Psoas muscle (tissue), 8 donors: ENCODE results near the gene PLEKHA3. TPM values are rescaled to one million over a fixed set of nuclear protein-coding genes. Genes with fewer than 3 reads are reported as not detected.
A peak's percentile ranks its signal among the peaks of the same experiment; 100 is the strongest.

Experiments
- ATAC-seq, 4 donors: fragments of 200-7000 bp; cut with Tn5 transposase; one replicate each; pipeline ENCODE4 v1.9.1; 2020; ENCODE audit warnings: moderate library complexity in 3 of 4, mild to moderate bottlenecking in 2 of 4
- DNase-seq, 2 donors: peaks; one replicate each; pipeline ENCODE4 v3.0.0-alpha.2; 2020
- H3K27ac ChIP-seq: fragments of 200-600 bp; one replicate; pipeline ENCODE4 v1.8.0; 2022
- H3K27me3 ChIP-seq, 3 donors: fragments of 200-600 bp in 1 of 3; one replicate each; pipeline versions ENCODE4 v1.6.1 to v1.8.0; 2013 to 2022; ENCODE audit warnings: low read length in 2 of 3, mild to moderate bottlenecking in 2 of 3, moderate library complexity in 1 of 3; ENCODE audit not compliant: insufficient read depth in 3 of 3
- H3K36me3 ChIP-seq, 2 donors: fragments of 200-600 bp in 1 of 2; one replicate each; pipeline versions ENCODE4 v1.6.1 to v1.8.0; 2013 to 2022; ENCODE audit warnings: low read depth in 1 of 2, mild to moderate bottlenecking in 1 of 2, moderate library complexity in 1 of 2; ENCODE audit not compliant: insufficient read depth in 1 of 2
- H3K4me1 ChIP-seq: fragments of 200-600 bp; one replicate; pipeline ENCODE4 v1.8.0; 2022
- H3K4me3 ChIP-seq: fragments of 200-600 bp; one replicate; pipeline ENCODE4 v1.8.0; 2022; ENCODE audit warnings: mild to moderate bottlenecking
- H3K9me3 ChIP-seq: fragments of 200-600 bp; one replicate; pipeline ENCODE4 v1.8.0; 2022
- WGBS, 3 donors: extraction: QIAGEN DNeasy Blood & Tissue Kit; methylation state at CpG; one replicate each; pipeline versions ENCODE4 v1.1.6 to v1.1.7; 2013; 5-methylcytosine and 5-hydroxymethylcytosine counted together
- intact Hi-C, 2 donors: fragments of 100-400 bp; cut with DNase I; formaldehyde crosslinking; loops; one replicate each; pipeline versions ENCODE4 v1.11.0 to v1.14.2; 2022
- polyA plus RNA-seq, 3 donors: library from polyadenylated mRNA; stranded (reverse); fragments of 200-250 nt; gene quantifications; one replicate each; pipeline ENCODE4 v1.2.3, GENCODE V29; 2013
- total RNA-seq, 4 donors: library from RNA; stranded (reverse); fragmentation: NEBNext Ultra II Directional in 2 of 4; extraction: Animal tissue kit (Norgen Biotek cat#: 25700) in 2 of 4; gene quantifications; one replicate each; pipeline versions ENCODE4 v1.2.1 to v1.2.4, GENCODE V29; 2021 to 2023
- TF ChIP-seq, protein P1 (sequence below): fragments of 200-600 bp; IDR thresholded peaks from one replicate; pipeline ENCODE4 v1.8.0; 2022; ENCODE audit warnings: antibody characterized with exemption
- donor health status: healthy with polysubstance abuse.
- donor health status: DM: no; HTN: no; CAD: no; lungs with moderate emphysema.
- donor health status: Bipolar disorder and iron deficiency.
- donor health status: healthy.
- donor health status: DM: yes; HTN: yes; CAD: no.
- donor health status: DM: no; HTN: no; CAD: no.
- donor health status: DM: no; HTN: no; CAD: no.
- donor health status: DM: yes; HTN: yes; CAD: no.

PLEKHA3 gene
- total and polyA plus RNA-seq, 7 donors = 4.0 to 22.5 (median 13.5) TPM

- no peaks in the 10 kb centered on the region for H3K27me3 ChIP-seq
- DNase-seq (no peak), ATAC-seq (peak in 2 of 4 donors; percentile 36 to 53)
- intact Hi-C loops = no loop called here
- no peaks in the 10 kb centered on the region for H3K9me3 ChIP-seq
- no peak overlapping the region for H3K4me3 ChIP-seq
- H3K4me1 ChIP-seq = no peaks in the 10 kb centered on the region
- H3K27ac ChIP-seq = no peak overlapping the region
- peaks cover 3 to 73% of the 10 kb centered on the region in 2 donors for H3K36me3 ChIP-seq
- 95 to 99% (median 97%) methylated on average over 2 of the region's 2 CpGs for WGBS, 3 donors
- TF ChIP-seq, protein P1, sequence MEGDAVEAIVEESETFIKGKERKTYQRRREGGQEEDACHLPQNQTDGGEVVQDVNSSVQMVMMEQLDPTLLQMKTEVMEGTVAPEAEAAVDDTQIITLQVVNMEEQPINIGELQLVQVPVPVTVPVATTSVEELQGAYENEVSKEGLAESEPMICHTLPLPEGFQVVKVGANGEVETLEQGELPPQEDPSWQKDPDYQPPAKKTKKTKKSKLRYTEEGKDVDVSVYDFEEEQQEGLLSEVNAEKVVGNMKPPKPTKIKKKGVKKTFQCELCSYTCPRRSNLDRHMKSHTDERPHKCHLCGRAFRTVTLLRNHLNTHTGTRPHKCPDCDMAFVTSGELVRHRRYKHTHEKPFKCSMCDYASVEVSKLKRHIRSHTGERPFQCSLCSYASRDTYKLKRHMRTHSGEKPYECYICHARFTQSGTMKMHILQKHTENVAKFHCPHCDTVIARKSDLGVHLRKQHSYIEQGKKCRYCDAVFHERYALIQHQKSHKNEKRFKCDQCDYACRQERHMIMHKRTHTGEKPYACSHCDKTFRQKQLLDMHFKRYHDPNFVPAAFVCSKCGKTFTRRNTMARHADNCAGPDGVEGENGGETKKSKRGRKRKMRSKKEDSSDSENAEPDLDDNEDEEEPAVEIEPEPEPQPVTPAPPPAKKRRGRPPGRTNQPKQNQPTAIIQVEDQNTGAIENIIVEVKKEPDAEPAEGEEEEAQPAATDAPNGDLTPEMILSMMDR = no peak
Measured at GRCh38 chr2:178506524-178506923, 26.3 kb downstream of the PLEKHA3 start.

GRCh38 chr2:178506949-178507348, 26.7 kb downstream of the PLEKHA3 start:
- intact Hi-C loops = no loop called here
- WGBS, 3 donors = 95 to 98% (median 97%) methylated on average over 1 of the region's 1 CpG
- ATAC-seq = no peak

DNA sequence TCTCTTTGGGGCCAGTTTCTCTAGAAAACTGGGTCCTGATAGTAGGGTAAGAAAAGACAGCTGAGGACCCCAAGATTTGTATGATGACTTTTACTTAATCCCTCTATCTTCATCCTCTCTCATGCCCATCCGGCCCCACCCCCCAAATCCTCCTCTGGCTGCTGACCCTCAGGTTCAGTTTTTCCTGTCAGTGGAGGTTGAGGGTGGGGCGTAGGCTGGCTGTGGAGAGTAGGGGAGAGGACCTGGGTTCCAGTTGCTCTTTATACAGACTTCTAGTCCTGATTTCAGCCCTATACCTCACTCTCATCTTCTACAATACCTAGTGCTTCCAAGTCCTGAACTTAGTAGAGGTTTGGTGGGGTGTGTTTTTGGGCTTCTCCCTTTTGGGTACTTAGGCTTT, 28.4 kb downstream of the PLEKHA3 start:
- peaks cover 0 to 64% of the 10 kb centered on the region in 2 donors for H3K36me3 ChIP-seq
- intact Hi-C loops = no loop called here
- DNase-seq = no peak

More at GRCh38 chr2:178506949-178507348, 26.7 kb downstream of the PLEKHA3 start:
- TF ChIP-seq, protein P1 = no peak
- H3K9me3 ChIP-seq = no peaks in the 10 kb centered on the region
- peaks cover 3 to 73% of the 10 kb centered on the region in 2 donors for H3K36me3 ChIP-seq
- no peaks in the 10 kb centered on the region for H3K27me3 ChIP-seq
- no peaks in the 10 kb centered on the region for H3K4me1 ChIP-seq
- DNase-seq = no peak
- H3K4me3 ChIP-seq = no peak overlapping the region
- H3K27ac ChIP-seq = no peak overlapping the region

GRCh38 chr2:178510384-178510783, 30.1 kb downstream of the PLEKHA3 start:
- Histone ChIP-seq H3K27me3 (no peaks in the 10 kb centered on the region), H3K4me3 (no peak overlapping the region), H3K4me1 (no peaks in the 10 kb centered on the region), H3K9me3 (no peaks in the 10 kb centered on the region), H3K36me3 (peaks cover 0 to 46% of the 10 kb centered on the region in 2 donors), H3K27ac (no peak overlapping the region)
- intact Hi-C loops = no loop called here
- 80 to 91% (median 83%) methylated on average over 6 of the region's 6 CpGs for WGBS, 3 donors
- DNase-seq (no peak), ATAC-seq (no peak)
- TF ChIP-seq, protein P1 = no peak

More for the DNA sequence above, 28.4 kb downstream of the PLEKHA3 start:
- Histone ChIP-seq H3K27me3 (no peaks in the 10 kb centered on the region), H3K27ac (no peak overlapping the region), H3K4me1 (no peaks in the 10 kb centered on the region), H3K9me3 (no peaks in the 10 kb centered on the region), H3K4me3 (no peak overlapping the region)
- TF ChIP-seq, protein P1 = no peak
- ATAC-seq = no peak
- WGBS, 3 donors = 94 to 100% (median 95%) methylated on average over 2 of the region's 2 CpGs

- Histone ChIP-seq H3K9me3 (no peaks in the 10 kb centered on the region), H3K4me1 (no peaks in the 10 kb centered on the region), H3K36me3 (peaks cover 0 to 32% of the 10 kb centered on the region in 2 donors), H3K27me3 (no peaks in the 10 kb centered on the region), H3K4me3 (no peak overlapping the region), H3K27ac (no peak overlapping the region)
- no peak for DNase-seq
- WGBS, 3 donors = 96 to 100% (median 97%) methylated on average over 2 of the region's 2 CpGs
- TF ChIP-seq, protein P1 = no peak
- no peak for ATAC-seq
- intact Hi-C loops = no loop called here
Measured at GRCh38 chr2:178512484-178512883, 32.2 kb downstream of the PLEKHA3 start.
